ENCODE results near the gene RAMACL.

- TF ChIP-seq POLR2A (IDR thresholded peaks at IDR 0.05), result no peak
- no peak for TF ChIP-seq CTCF (IDR thresholded peaks at IDR 0.05)
These were observed 7.8 kb downstream of the RAMACL start for GRCh38 chr6:166578536-166579236.
